HEK293 (cell line): ENCODE data around the gene CABP1.

Experiments
- CTCF ChIA-PET: fragments of 350-600 bp; formaldehyde crosslinking; extraction: SDS; loops from one replicate; lab custom pipeline; 2021; ENCODE audit warnings: antibody characterized with exemption; lab: Yijun Ruan, JAX
- POLR2A ChIA-PET: fragments of 300-600 bp; formaldehyde crosslinking; extraction: SDS; loops from one replicate; lab custom pipeline; 2020; ENCODE audit warnings: antibody characterized with exemption, inconsistent platforms; lab: Yijun Ruan, JAX
- H3K27ac ChIP-seq: fragments of 200-500 bp; sonication (Bioruptor generic); 2 replicates; pipeline ENCODE4 v1.5.1; 2014; ENCODE audit warnings: low read depth, low read length, control low read depth, inconsistent platforms; ENCODE audit errors: extremely low read depth
- H3K36me3 ChIP-seq, 2 experiments: fragments of 200-500 bp in 1 of 2; sonication (Bioruptor generic) in 1 of 2; 1 replicate in 1 of 2; 2 replicates in 1 of 2; pipeline ENCODE4 v1.5.1; 2014 to 2017; ENCODE audit warnings: inconsistent platforms in 2 of 2, low read length in 2 of 2; ENCODE audit not compliant: control insufficient read depth in 2 of 2, insufficient read depth in 1 of 2
- H3K4me1 ChIP-seq: fragments of 200-500 bp; sonication (Bioruptor generic); 2 replicates; pipeline ENCODE4 v1.5.1; 2014; ENCODE audit warnings: mild to moderate bottlenecking, low read length, inconsistent platforms; ENCODE audit not compliant: control insufficient read depth, insufficient read depth
- H3K4me3 ChIP-seq: 2 replicates; pipeline ENCODE4 v1.5.1; 2011; ENCODE audit warnings: low read depth, mild to moderate bottlenecking, control low read depth, low read length, moderate library complexity
- H3K9me3 ChIP-seq: fragments of 200-500 bp; sonication (Bioruptor generic); 2 replicates; pipeline ENCODE4 v1.5.1; 2014; ENCODE audit warnings: low read depth, low read length, inconsistent platforms; ENCODE audit not compliant: control insufficient read depth, insufficient read depth
- HOXC10 ChIP-seq: sonication (generic); formaldehyde crosslinking; IDR thresholded peaks from 2 replicates; pipeline ENCODE4 v1.8.1; 2023; ENCODE audit warnings: mild to moderate bottlenecking, missing genetic modification reagents
- HOXD13 ChIP-seq: sonication (generic); formaldehyde crosslinking; IDR thresholded peaks from 2 replicates; pipeline ENCODE4 v1.8.0; 2022; ENCODE audit warnings: missing genetic modification reagents, borderline replicate concordance
- OVOL3 ChIP-seq: fragments of 450-650 bp; formaldehyde crosslinking; IDR thresholded peaks from 2 replicates; pipeline ENCODE4 v1.5.1; 2016; ENCODE audit warnings: missing biosample characterization, missing genetic modification characterization
- SCRT1 ChIP-seq: fragments of 450-650 bp; formaldehyde crosslinking; IDR thresholded peaks from 2 replicates; pipeline ENCODE4 v1.5.1; 2016; ENCODE audit warnings: missing biosample characterization, missing genetic modification characterization, borderline replicate concordance
- ZBTB48 ChIP-seq: fragments of 450-650 bp; formaldehyde crosslinking; IDR thresholded peaks from 2 replicates; pipeline ENCODE4 v1.5.1; 2016; ENCODE audit warnings: missing biosample characterization, missing genetic modification characterization
- ZFP69B ChIP-seq: fragments of 450-650 bp; formaldehyde crosslinking; IDR thresholded peaks from 2 replicates; pipeline ENCODE4 v1.5.1; 2016; ENCODE audit warnings: missing biosample characterization, missing genetic modification characterization
- ZNF138 ChIP-seq: fragments of 450-650 bp; formaldehyde crosslinking; IDR thresholded peaks from 2 replicates; pipeline ENCODE4 v1.5.1; 2016; ENCODE audit warnings: missing biosample characterization, missing genetic modification characterization, borderline replicate concordance
- ZNF223 ChIP-seq: fragments of 450-650 bp; formaldehyde crosslinking; IDR thresholded peaks from 2 replicates; pipeline ENCODE4 v1.5.1; 2016; ENCODE audit warnings: missing biosample characterization, missing genetic modification characterization
- ZNF24 ChIP-seq: fragments of 450-650 bp; formaldehyde crosslinking; IDR thresholded peaks from 2 replicates; pipeline ENCODE4 v1.5.1; 2016; ENCODE audit warnings: missing biosample characterization, missing genetic modification characterization
- ZNF248 ChIP-seq: fragments of 450-650 bp; formaldehyde crosslinking; IDR thresholded peaks from 2 replicates; pipeline ENCODE4 v1.5.1; 2017; ENCODE audit warnings: missing biosample characterization, missing genetic modification characterization
- ZNF292 ChIP-seq: fragments of 450-650 bp; formaldehyde crosslinking; IDR thresholded peaks from 2 replicates; pipeline ENCODE4 v1.5.1; 2016; ENCODE audit warnings: low read depth, missing biosample characterization, missing genetic modification characterization, borderline replicate concordance
- ZNF302 ChIP-seq: fragments of 450-650 bp; formaldehyde crosslinking; IDR thresholded peaks from 2 replicates; pipeline ENCODE4 v1.5.1; 2016; ENCODE audit warnings: missing biosample characterization, missing genetic modification characterization, low read depth
- ZNF341 ChIP-seq: fragments of 450-650 bp; formaldehyde crosslinking; IDR thresholded peaks from 2 replicates; pipeline ENCODE4; 2016; ENCODE audit warnings: low read depth, missing biosample characterization, missing genetic modification characterization
- ZNF394 ChIP-seq: fragments of 450-650 bp; formaldehyde crosslinking; IDR thresholded peaks from 2 replicates; pipeline ENCODE4 v1.5.1; 2016; ENCODE audit warnings: missing biosample characterization, missing genetic modification characterization, mild to moderate bottlenecking, moderate library complexity, borderline replicate concordance
- ZNF521 ChIP-seq: fragments of 450-650 bp; formaldehyde crosslinking; IDR thresholded peaks from 2 replicates; pipeline ENCODE4 v1.5.1; 2017; ENCODE audit warnings: missing biosample characterization, mild to moderate bottlenecking, missing genetic modification characterization
- ZNF561 ChIP-seq: fragments of 450-650 bp; IDR thresholded peaks from 2 replicates; pipeline ENCODE4 v1.5.1; 2018; ENCODE audit warnings: missing biosample characterization, missing genetic modification characterization, borderline replicate concordance
- ZNF610 ChIP-seq: fragments of 450-650 bp; formaldehyde crosslinking; IDR thresholded peaks from 2 replicates; pipeline ENCODE4 v1.5.1; 2016; ENCODE audit warnings: missing biosample characterization, missing genetic modification characterization, borderline replicate concordance
- ZNF621 ChIP-seq: fragments of 450-650 bp; formaldehyde crosslinking; IDR thresholded peaks from 2 replicates; pipeline ENCODE4 v1.5.1; 2017; ENCODE audit warnings: missing biosample characterization, missing genetic modification characterization
- ZXDB ChIP-seq: fragments of 450-650 bp; formaldehyde crosslinking; IDR thresholded peaks from 2 replicates; pipeline ENCODE4 v1.5.1; 2016; ENCODE audit warnings: missing biosample characterization, missing genetic modification characterization
- TF ChIP-seq, protein P1 (sequence below): fragments of 450-650 bp; formaldehyde crosslinking; IDR thresholded peaks from 2 replicates; pipeline ENCODE4 v1.5.1; 2017; ENCODE audit warnings: missing biosample characterization, missing genetic modification characterization
- TF ChIP-seq, protein P2 (sequence below): fragments of 450-650 bp; formaldehyde crosslinking; IDR thresholded peaks from 2 replicates; pipeline ENCODE4 v1.5.0; 2017; ENCODE audit warnings: missing biosample characterization, missing genetic modification characterization, borderline replicate concordance
- TF ChIP-seq, protein P3 (sequence below): fragments of 450-650 bp; formaldehyde crosslinking; IDR thresholded peaks from 2 replicates; pipeline ENCODE4 v1.5.1; 2016; ENCODE audit warnings: missing biosample characterization, missing genetic modification characterization
- TF ChIP-seq, protein P4 (sequence below): fragments of 450-650 bp; formaldehyde crosslinking; IDR thresholded peaks from 2 replicates; pipeline ENCODE4 v1.5.1; 2016; ENCODE audit warnings: missing biosample characterization, missing genetic modification characterization
- TF ChIP-seq, protein P5 (sequence below): fragments of 450-650 bp; formaldehyde crosslinking; IDR thresholded peaks from 2 replicates; pipeline ENCODE4 v1.5.1; 2017; ENCODE audit warnings: missing biosample characterization, missing genetic modification characterization

The CABP1 gene

DNA sequence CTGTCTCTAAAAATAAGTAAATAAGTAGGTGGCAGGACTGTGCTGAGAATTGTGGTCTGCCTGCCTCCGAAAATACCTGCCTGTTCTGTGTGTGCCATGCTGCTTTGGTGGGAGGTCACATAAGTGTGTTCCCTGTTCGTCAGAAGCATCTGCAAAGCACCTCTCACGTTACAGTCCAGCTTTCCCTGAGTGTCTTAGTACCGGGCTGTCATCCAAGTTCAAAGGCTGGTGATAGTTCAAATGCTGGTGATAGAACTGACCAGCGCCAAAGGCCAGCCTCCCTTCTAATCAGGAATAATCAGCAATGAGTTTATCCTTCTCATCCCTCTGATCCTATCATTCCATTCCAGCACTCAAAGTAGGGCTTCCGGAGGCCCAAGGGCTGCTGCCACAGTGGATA is 5.6 kb downstream of the CABP1 start (continued):
- TF ChIP-seq, protein P1, sequence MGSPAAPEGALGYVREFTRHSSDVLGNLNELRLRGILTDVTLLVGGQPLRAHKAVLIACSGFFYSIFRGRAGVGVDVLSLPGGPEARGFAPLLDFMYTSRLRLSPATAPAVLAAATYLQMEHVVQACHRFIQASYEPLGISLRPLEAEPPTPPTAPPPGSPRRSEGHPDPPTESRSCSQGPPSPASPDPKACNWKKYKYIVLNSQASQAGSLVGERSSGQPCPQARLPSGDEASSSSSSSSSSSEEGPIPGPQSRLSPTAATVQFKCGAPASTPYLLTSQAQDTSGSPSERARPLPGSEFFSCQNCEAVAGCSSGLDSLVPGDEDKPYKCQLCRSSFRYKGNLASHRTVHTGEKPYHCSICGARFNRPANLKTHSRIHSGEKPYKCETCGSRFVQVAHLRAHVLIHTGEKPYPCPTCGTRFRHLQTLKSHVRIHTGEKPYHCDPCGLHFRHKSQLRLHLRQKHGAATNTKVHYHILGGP (tag by site-specific recombination), result no peak
- TF ChIP-seq ZNF394 (tag by site-specific recombination), result no peak
- TF ChIP-seq OVOL3, result no peak
- no peak for TF ChIP-seq ZNF341 (tag by site-specific recombination)
- no peak for TF ChIP-seq HOXD13 (CRISPR knock-in tag)
- TF ChIP-seq, protein P2, sequence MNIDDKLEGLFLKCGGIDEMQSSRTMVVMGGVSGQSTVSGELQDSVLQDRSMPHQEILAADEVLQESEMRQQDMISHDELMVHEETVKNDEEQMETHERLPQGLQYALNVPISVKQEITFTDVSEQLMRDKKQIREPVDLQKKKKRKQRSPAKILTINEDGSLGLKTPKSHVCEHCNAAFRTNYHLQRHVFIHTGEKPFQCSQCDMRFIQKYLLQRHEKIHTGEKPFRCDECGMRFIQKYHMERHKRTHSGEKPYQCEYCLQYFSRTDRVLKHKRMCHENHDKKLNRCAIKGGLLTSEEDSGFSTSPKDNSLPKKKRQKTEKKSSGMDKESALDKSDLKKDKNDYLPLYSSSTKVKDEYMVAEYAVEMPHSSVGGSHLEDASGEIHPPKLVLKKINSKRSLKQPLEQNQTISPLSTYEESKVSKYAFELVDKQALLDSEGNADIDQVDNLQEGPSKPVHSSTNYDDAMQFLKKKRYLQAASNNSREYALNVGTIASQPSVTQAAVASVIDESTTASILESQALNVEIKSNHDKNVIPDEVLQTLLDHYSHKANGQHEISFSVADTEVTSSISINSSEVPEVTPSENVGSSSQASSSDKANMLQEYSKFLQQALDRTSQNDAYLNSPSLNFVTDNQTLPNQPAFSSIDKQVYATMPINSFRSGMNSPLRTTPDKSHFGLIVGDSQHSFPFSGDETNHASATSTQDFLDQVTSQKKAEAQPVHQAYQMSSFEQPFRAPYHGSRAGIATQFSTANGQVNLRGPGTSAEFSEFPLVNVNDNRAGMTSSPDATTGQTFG (tag by site-specific recombination), result no peak

DNA sequence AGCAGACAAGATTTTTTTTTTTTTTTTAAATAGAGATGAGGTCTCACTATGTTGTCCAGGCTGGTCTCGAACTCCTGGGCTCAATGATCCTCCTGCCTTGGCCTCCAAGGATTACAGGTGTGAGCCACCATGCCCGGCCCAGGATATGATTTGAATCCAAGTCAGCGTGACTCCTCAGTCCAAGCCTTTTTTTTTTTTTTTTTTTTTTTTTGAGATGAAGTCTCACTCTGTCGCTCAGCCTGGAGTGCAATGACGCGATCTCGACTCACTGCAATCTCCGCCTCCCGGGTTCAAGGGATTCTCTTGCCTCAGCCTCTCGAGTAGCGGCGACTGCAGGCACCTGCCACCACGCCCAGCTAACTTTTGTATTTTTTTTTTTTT is 6.9 kb downstream of the CABP1 start:
- ChIA-PET CTCF (interaction anchor here (0.5 to 5.2 kb wide), 27 partner anchors 8 to 831 kb away, joined by 3 to 77 read pairs (median 5); partner anchors contain the start of genes CABP1, MLEC, POP5 and UNC119B), POLR2A (interaction anchor here (0.7 to 1.2 kb wide), 3 partner anchors 62 to 316 kb away, joined by 3 to 5 read pairs (median 3); no protein-coding TSS in a partner anchor)
- H3K4me1 ChIP-seq, result no peaks in the 10 kb centered on the region
- H3K9me3 ChIP-seq, result no peaks in the 10 kb centered on the region
- H3K36me3 ChIP-seq, result no peaks in the 10 kb centered on the region
- TF ChIP-seq, protein P3, sequence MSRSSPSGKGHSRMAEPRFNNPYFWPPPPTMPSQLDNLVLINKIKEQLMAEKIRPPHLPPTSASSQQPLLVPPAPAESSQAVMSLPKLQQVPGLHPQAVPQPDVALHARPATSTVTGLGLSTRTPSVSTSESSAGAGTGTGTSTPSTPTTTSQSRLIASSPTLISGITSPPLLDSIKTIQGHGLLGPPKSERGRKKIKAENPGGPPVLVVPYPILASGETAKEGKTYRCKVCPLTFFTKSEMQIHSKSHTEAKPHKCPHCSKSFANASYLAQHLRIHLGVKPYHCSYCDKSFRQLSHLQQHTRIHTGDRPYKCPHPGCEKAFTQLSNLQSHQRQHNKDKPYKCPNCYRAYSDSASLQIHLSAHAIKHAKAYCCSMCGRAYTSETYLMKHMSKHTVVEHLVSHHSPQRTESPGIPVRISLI, result peak; percentile 94
- no peak for TF ChIP-seq ZNF138 (tag by site-specific recombination)
- TF ChIP-seq ZNF302, result no peak
- no peak for TF ChIP-seq ZNF561 (tag by site-specific recombination)
- TF ChIP-seq ZNF521 (tag by site-specific recombination), result no peak
- TF ChIP-seq, protein P4, sequence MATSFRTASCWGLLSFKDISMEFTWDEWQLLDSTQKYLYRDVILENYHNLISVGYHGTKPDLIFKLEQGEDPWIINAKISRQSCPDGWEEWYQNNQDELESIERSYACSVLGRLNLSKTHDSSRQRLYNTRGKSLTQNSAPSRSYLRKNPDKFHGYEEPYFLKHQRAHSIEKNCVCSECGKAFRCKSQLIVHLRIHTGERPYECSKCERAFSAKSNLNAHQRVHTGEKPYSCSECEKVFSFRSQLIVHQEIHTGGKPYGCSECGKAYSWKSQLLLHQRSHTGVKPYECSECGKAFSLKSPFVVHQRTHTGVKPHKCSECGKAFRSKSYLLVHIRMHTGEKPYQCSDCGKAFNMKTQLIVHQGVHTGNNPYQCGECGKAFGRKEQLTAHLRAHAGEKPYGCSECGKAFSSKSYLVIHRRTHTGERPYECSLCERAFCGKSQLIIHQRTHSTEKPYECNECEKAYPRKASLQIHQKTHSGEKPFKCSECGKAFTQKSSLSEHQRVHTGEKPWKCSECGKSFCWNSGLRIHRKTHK, result no peak
- H3K4me3 ChIP-seq, result no peak overlapping the region
- H3K27ac ChIP-seq, result no peak overlapping the region

DNA sequence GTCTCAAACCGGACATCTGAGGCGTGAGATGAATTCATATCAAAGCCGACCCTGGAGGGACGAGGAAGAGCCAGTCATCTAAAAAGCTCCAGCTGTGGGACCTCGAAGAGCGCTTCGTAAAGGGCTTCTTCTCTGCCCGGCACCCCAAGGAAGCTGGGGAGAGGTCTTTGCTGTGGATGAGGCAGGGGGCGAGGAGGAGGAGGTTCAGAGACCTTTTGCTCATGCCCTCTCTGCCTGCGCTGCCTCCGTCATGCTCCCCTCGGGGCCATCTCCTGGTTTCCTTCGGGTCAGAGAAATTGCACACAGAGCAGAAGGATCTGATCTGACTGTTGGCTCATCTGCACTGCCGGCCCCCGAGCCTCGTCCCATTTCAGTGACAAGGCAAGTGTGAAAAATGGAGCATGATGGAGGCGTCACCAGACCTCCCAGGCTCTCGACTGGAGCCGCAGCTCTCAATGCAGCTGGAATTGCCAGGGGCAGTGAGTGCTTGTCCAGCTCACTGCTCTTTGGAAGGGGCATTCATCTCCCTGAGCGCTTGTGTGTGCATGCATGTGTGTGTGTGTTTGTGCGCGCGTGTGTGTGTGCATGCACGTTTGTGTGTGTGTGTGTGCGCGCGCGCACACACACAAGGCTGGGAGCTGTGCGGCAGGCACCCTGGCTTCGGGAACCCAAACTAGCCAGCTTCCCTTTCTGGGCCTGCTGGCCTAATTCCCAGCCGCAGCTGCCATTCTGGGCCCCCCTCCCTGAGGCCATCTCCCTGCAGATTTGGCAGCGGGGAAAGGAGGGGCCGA is 9.2 kb downstream of the CABP1 start:
- Histone ChIP-seq H3K4me1 (no peaks in the 10 kb centered on the region), H3K27ac (no peak overlapping the region), H3K4me3 (no peak overlapping the region), H3K36me3 (no peaks in the 10 kb centered on the region), H3K9me3 (no peaks in the 10 kb centered on the region)
- POLR2A ChIA-PET, result interaction anchor here (0.7 to 1.6 kb wide), 4 partner anchors 7 to 69 kb away, joined by 3 to 12 read pairs (median 4); partner anchors contain the start of genes CABP1, MLEC and POP5
- CTCF ChIA-PET, result interaction anchor here (0.6 to 5.2 kb wide), 48 partner anchors 8 to 1786 kb away, joined by 3 to 77 read pairs (median 5); partner anchors contain the start of genes CABP1, COX6A1, MLEC and PLA2G1B
- TF ChIP-seq ZNF24 (tag by site-specific recombination) (0 out of 2 replicates have a peak, but pooled peaks have one; percentile 7), ZNF248 (tag by site-specific recombination) (no peak), ZNF610 (tag by site-specific recombination) (no peak), ZFP69B (no peak), ZNF341 (tag by site-specific recombination) (no peak), ZNF621 (tag by site-specific recombination) (no peak), SCRT1 (tag by site-specific recombination) (no peak), ZNF292 (no peak), HOXC10 (CRISPR knock-in tag) (no peak), ZBTB48 (tag by site-specific recombination) (no peak), ZXDB (tag by site-specific recombination) (no peak), ZNF223 (tag by site-specific recombination) (no peak)
- TF ChIP-seq, protein P5, sequence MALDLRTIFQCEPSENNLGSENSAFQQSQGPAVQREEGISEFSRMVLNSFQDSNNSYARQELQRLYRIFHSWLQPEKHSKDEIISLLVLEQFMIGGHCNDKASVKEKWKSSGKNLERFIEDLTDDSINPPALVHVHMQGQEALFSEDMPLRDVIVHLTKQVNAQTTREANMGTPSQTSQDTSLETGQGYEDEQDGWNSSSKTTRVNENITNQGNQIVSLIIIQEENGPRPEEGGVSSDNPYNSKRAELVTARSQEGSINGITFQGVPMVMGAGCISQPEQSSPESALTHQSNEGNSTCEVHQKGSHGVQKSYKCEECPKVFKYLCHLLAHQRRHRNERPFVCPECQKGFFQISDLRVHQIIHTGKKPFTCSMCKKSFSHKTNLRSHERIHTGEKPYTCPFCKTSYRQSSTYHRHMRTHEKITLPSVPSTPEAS (tag by site-specific recombination), result peak; percentile 78
